B cell (primary cell): ENCODE data around the gene NAT14. TPM values are rescaled to one million over a fixed set of nuclear protein-coding genes. Genes with fewer than 3 reads are reported as not detected.
A peak's percentile ranks its signal among the peaks of the same experiment; 100 is the strongest.

Experiments
- ATAC-seq: fragments of 200-7000 bp; cut with Tn5 transposase; one replicate; pipeline ENCODE4 v1.10.0; 2021; ENCODE audit warnings: low read depth, mild to moderate bottlenecking, moderate number of reproducible peaks, moderate library complexity
- CTCF ChIA-PET: fragments of 350-600 bp; sonication (Branson Sonifier 250); formaldehyde crosslinking; loops from one replicate; lab custom pipeline; 2021; ENCODE audit warnings: antibody characterized with exemption, inconsistent platforms; lab: Charles Lee
- POLR2A ChIA-PET: fragments of 350-600 bp; sonication (Branson Sonifier 250); formaldehyde crosslinking; loops from one replicate; lab custom pipeline; 2021; ENCODE audit warnings: antibody characterized with exemption; lab: Charles Lee
- DNase-seq: peaks from one replicate; pipeline ENCODE4 v3.0.0; 2013
- H2AFZ ChIP-seq: 2 replicates; pipeline ENCODE4 v1.6.1; 2012; ENCODE audit warnings: mild to moderate bottlenecking, low read depth, low read length; ENCODE audit not compliant: insufficient read depth, poor library complexity, severe bottlenecking
- H3K27ac ChIP-seq, 2 donors: 1 replicate in 1 of 2; 2 replicates in 1 of 2; pipeline ENCODE4 v1.5.1; 2012 to 2013; ENCODE audit warnings: low read length in 2 of 2, mild to moderate bottlenecking in 2 of 2, moderate library complexity in 1 of 2
- H3K27me3 ChIP-seq, 4 experiments: fragments of 200-600 bp in 1 of 4; sonication (generic) in 1 of 4; replicated peaks in 1 of 4; 1 replicate in 2 of 4; 2 replicates in 2 of 4; pipeline versions ENCODE4 v1.6.1 to v1.7.0; 2013 to 2016; ENCODE audit warnings: low read length in 3 of 4, mild to moderate bottlenecking in 2 of 4, mixed read lengths in 1 of 4, moderate library complexity in 1 of 4; ENCODE audit not compliant: insufficient read depth in 4 of 4, control insufficient read depth in 3 of 4; ENCODE audit errors: control extremely low read depth in 1 of 4
- H3K36me3 ChIP-seq, 2 experiments: replicated peaks in 1 of 2; 1 replicate in 1 of 2; 2 replicates in 1 of 2; pipeline versions ENCODE4 v1.6.1 to v1.7.1; 2013; ENCODE audit warnings: low read length in 1 of 2; ENCODE audit not compliant: insufficient read depth in 2 of 2, control insufficient read depth in 1 of 2; ENCODE audit errors: control extremely low read depth in 1 of 2, extremely low read depth in 1 of 2
- H3K4me1 ChIP-seq, 2 donors: fragments of 200-600 bp in 1 of 2; sonication (generic) in 1 of 2; 1 replicate in 1 of 2; 2 replicates in 1 of 2; pipeline versions ENCODE4 v1.5.1 to v1.6.1; 2013 to 2017; ENCODE audit warnings: low read length in 2 of 2; ENCODE audit not compliant: control insufficient read depth in 2 of 2, insufficient read depth in 2 of 2
- H3K4me2 ChIP-seq: replicated peaks from 2 replicates; pipeline ENCODE3; 2012; ENCODE audit warnings: mild to moderate bottlenecking, low read depth, low read length; ENCODE audit not compliant: poor library complexity, severe bottlenecking
- H3K4me3 ChIP-seq, 5 experiments: fragments of 200-600 bp in 1 of 5; sonication (generic) in 1 of 5; 1 replicate in 3 of 5; 2 replicates in 2 of 5; pipeline versions ENCODE4 v1.5.1 to v1.7.0; 2011 to 2016; ENCODE audit warnings: low read length in 4 of 5, mild to moderate bottlenecking in 4 of 5, low read depth in 2 of 5, control low read depth in 1 of 5, moderate library complexity in 1 of 5; ENCODE audit not compliant: insufficient read depth in 1 of 5; ENCODE audit errors: control extremely low read depth in 1 of 5, extremely low read depth in 1 of 5
- H3K79me2 ChIP-seq: fragments of 200-600 bp; sonication (generic); one replicate; pipeline ENCODE4 v1.6.0; 2016; ENCODE audit warnings: low read length; ENCODE audit not compliant: control insufficient read depth, insufficient read depth
- H3K9ac ChIP-seq: fragments of 200-600 bp; sonication (generic); 2 replicates; pipeline ENCODE4 v1.6.1; 2017; ENCODE audit warnings: mild to moderate bottlenecking, low read length, moderate library complexity
- H3K9me3 ChIP-seq, 3 donors: one replicate each; pipeline versions ENCODE4 v1.6.1 to v1.7.1; 2013; ENCODE audit warnings: low read length in 2 of 3; ENCODE audit not compliant: control insufficient read depth in 2 of 3, insufficient read depth in 1 of 3; ENCODE audit errors: control extremely low read depth in 1 of 3
- H4K20me1 ChIP-seq: 2 replicates; pipeline ENCODE4 v1.6.0; 2012; ENCODE audit warnings: mild to moderate bottlenecking, low read length; ENCODE audit not compliant: insufficient read depth, control insufficient read depth, poor library complexity, severe bottlenecking
- H3K27ac Mint-ChIP-seq: one replicate; pipeline ENCODE4 v1.8.0; 2021; ENCODE audit warnings: mixed read lengths
- H3K27me3 Mint-ChIP-seq: one replicate; pipeline ENCODE4 v1.8.0; 2021; ENCODE audit warnings: mixed read lengths
- H3K4me1 Mint-ChIP-seq: one replicate; pipeline ENCODE4 v1.8.0; 2021; ENCODE audit warnings: mixed read lengths
- H3K4me3 Mint-ChIP-seq: one replicate; pipeline ENCODE4 v1.8.0; 2021; ENCODE audit warnings: mixed read lengths
- H3K9me3 Mint-ChIP-seq: one replicate; pipeline ENCODE4 v1.8.0; 2022; ENCODE audit warnings: mixed read lengths; ENCODE audit not compliant: insufficient read depth
- EZH2 ChIP-seq: IDR thresholded peaks from 2 replicates; pipeline ENCODE4 v1.6.1; 2012; ENCODE audit warnings: borderline replicate concordance, low read depth, mild to moderate bottlenecking, moderate library complexity, low read length; ENCODE audit not compliant: insufficient read depth, poor library complexity, severe bottlenecking
- WGBS: methylation state at CpG from one replicate; pipeline ENCODE4 v1.1.5; 2013; ENCODE audit warnings: missing lambda C conversion rate; ENCODE audit not compliant: insufficient coverage; 5-methylcytosine and 5-hydroxymethylcytosine counted together
- intact Hi-C: fragments of 100-400 bp; cut with micrococcal nuclease; formaldehyde crosslinking; loops from one replicate; pipeline ENCODE4 v1.10.0; 2022
- polyA plus RNA-seq: library from polyadenylated mRNA; depleted of rRNA; stranded (reverse); fragments of >200 nt; gene quantifications from 2 replicates; pipeline ENCODE4 v1.2.3, GENCODE V29; 2012
- total RNA-seq, 2 donors: library from RNA; stranded (reverse); fragments of 120-200 nt in 1 of 2; gene quantifications; 1 replicate in 1 of 2; 2 replicates in 1 of 2; pipeline versions ENCODE4 v1.2.3 to v1.2.4, GENCODE V29; 2013 to 2022
- TF ChIP-seq, protein P1 (sequence below): fragments of 200-600 bp; IDR thresholded peaks from one replicate; pipeline ENCODE4 v1.8.0; 2022; ENCODE audit warnings: antibody characterized with exemption, mild to moderate bottlenecking

Gene NAT14
- total and polyA plus RNA-seq, 2 donors (not counting 1 experiment from before 2014, with no cell fraction given), result 10.7 to 15.1 TPM

DNA sequence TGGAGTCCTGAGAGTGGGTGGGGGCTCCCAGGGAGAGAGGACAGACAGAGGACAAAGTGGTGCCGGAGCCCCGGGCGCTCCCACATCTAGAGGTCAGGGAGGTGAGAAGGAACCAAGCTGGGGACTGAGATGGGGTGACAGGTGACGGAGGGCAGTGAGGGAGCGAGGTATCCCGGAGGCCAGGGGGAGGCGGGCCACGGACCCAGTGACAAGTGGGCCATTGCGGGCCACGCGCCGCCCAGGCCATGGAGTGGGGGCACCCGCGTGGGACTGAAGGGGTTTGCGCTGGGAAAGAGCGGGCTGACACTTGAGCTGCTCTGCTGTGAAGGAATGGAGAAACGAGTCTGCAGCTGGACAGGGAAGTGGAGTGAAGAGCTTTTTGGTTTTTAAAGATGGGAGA is 5.9 kb upstream of the NAT14 start:
- Histone ChIP-seq H4K20me1 (peaks cover 33% of the 10 kb centered on the region), H3K4me2 (no peak overlapping the region), H3K4me3 (no peak overlapping the region), H2AFZ (no peak overlapping the region), H3K36me3 (peaks cover 0 to 2% of the 10 kb centered on the region in 2 experiments), H3K9me3 (no peaks in the 10 kb centered on the region), H3K9ac (no peak overlapping the region), H3K79me2 (peaks cover 34% of the 10 kb centered on the region), H3K27me3 (no peaks in the 10 kb centered on the region), H3K4me1 (peaks cover 20 to 28% of the 10 kb centered on the region in 2 donors), H3K27ac (no peak overlapping the region)
- peak overlapping the region; percentile 69 for H3K4me3 Mint-ChIP-seq
- H3K4me1 Mint-ChIP-seq, result peaks cover 34% of the 10 kb centered on the region
- H3K27me3 Mint-ChIP-seq, result no peaks in the 10 kb centered on the region
- ChIA-PET POLR2A (no interaction called here), CTCF (interaction anchor here (1.8 to 2.2 kb wide), 2 partner anchors 11 to 25 kb away, joined by 7 to 9 read pairs; no protein-coding TSS in a partner anchor)
- 95% methylated on average over 16 of the region's 17 CpGs for WGBS
- no peaks in the 10 kb centered on the region for H3K9me3 Mint-ChIP-seq
- TF ChIP-seq, protein P1, sequence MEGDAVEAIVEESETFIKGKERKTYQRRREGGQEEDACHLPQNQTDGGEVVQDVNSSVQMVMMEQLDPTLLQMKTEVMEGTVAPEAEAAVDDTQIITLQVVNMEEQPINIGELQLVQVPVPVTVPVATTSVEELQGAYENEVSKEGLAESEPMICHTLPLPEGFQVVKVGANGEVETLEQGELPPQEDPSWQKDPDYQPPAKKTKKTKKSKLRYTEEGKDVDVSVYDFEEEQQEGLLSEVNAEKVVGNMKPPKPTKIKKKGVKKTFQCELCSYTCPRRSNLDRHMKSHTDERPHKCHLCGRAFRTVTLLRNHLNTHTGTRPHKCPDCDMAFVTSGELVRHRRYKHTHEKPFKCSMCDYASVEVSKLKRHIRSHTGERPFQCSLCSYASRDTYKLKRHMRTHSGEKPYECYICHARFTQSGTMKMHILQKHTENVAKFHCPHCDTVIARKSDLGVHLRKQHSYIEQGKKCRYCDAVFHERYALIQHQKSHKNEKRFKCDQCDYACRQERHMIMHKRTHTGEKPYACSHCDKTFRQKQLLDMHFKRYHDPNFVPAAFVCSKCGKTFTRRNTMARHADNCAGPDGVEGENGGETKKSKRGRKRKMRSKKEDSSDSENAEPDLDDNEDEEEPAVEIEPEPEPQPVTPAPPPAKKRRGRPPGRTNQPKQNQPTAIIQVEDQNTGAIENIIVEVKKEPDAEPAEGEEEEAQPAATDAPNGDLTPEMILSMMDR, result no peak
- TF ChIP-seq EZH2, result no peak
- intact Hi-C loops, result no loop called here
- H3K27ac Mint-ChIP-seq, result peak overlapping the region; percentile 32
- ATAC-seq, result no peak
- DNase-seq, result no peak

DNA sequence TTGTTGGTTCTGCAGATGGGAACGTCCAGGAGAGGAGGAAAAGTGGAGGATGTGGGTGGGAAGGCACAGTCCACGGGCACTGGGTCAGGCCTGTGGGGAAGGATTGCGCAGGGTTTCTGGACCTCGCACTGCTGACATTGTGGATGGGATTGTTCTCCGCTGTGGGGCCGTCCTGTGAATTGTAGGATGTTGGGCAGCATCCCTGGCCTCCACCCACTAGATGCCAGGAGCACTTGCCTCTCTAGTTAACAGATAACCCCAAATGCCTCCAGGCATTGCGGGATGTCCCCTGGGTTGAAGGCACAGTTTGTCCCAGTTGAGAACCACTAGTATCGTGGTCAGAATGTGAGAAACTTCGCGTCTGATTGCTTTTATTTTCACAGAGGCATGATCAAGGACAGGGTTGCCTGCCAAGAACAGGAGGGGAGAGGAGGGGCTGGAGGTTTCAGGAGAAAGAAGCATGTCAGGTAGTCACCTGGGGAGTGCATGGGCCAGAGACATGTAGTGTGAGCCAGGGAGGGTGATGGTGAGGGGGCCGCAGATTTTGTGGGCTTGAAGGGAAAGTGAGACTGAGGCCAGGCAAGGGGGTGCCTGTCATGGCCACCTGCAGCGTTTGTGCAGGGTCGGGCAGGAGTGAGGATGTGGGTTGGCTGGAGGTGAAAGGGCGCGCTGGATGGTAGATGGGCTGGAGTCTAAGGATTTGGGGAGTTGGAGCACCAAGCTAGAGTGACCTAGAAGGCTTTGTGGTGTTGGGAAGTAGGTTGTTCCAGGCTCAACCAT is 5.3 kb upstream of the NAT14 start:
- Histone ChIP-seq H2AFZ (no peak overlapping the region), H4K20me1 (peaks cover 39% of the 10 kb centered on the region), H3K4me1 (peaks cover 25 to 34% of the 10 kb centered on the region in 2 donors), H3K27me3 (no peaks in the 10 kb centered on the region), H3K4me2 (no peak overlapping the region), H3K9me3 (no peaks in the 10 kb centered on the region), H3K79me2 (peaks cover 34% of the 10 kb centered on the region), H3K9ac (no peak overlapping the region), H3K4me3 (no peak overlapping the region), H3K36me3 (peaks cover 0 to 2% of the 10 kb centered on the region in 2 experiments), H3K27ac (no peak overlapping the region)
- DNase-seq (no peak), ATAC-seq (no peak)
- intact Hi-C loops, result no loop called here
- 72% methylated on average over 13 of the region's 15 CpGs for WGBS
- Mint-ChIP-seq H3K4me1 (peaks cover 38% of the 10 kb centered on the region), H3K27ac (peak overlapping the region; percentile 47), H3K9me3 (no peaks in the 10 kb centered on the region), H3K4me3 (peak overlapping the region; percentile 18), H3K27me3 (no peaks in the 10 kb centered on the region)
- POLR2A ChIA-PET, result no interaction called here
- no peak for TF ChIP-seq EZH2
- TF ChIP-seq, protein P1, result no peak
- CTCF ChIA-PET, result interaction anchor here (0.7 to 2.2 kb wide), 3 partner anchors 12 to 24 kb away, joined by 3 to 9 read pairs (median 7); no protein-coding TSS in a partner anchor
